ENCODE data around the gene SUCLG1.

SUCLG1 gene

DNA sequence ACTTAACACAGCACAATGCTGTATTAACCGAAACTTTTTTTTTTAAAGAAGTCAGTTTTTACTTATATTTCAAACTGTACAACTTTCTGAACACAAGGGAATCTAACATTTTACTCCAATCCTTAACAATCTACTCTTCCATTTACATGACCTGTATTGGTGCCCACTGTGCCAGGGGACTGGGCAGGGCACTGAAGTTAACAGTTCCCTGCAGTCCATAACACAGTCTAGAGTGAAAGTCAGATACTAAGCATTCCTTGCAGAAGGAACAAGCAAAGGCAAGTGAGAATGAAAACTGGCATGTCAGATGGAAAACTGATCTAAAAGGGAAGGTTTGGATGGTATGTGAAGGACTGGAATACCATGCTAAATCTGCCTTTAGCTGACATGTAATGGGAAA is 29.8 kb downstream of the SUCLG1 start:
- Histone ChIP-seq H3K9me3 (ENCODE audit: severe bottlenecking) (no peaks in the 10 kb centered on the region), H3K27me3 (ENCODE audit: insufficient read depth, poor library complexity, severe bottlenecking) (no peaks in the 10 kb centered on the region), H3K4me1 (ENCODE audit: insufficient read depth, poor library complexity, severe bottlenecking) (no peaks in the 10 kb centered on the region), H3K4me3 (ENCODE audit: severe bottlenecking) (no peak overlapping the region), H3K36me3 (ENCODE audit: low read depth) (peaks cover 51% of the 10 kb centered on the region), H3K27ac (ENCODE audit: poor library complexity, severe bottlenecking) (no peak overlapping the region)
- DNase-seq (ENCODE audit: low spot score) = no peak
- TF ChIP-seq, protein P1, sequence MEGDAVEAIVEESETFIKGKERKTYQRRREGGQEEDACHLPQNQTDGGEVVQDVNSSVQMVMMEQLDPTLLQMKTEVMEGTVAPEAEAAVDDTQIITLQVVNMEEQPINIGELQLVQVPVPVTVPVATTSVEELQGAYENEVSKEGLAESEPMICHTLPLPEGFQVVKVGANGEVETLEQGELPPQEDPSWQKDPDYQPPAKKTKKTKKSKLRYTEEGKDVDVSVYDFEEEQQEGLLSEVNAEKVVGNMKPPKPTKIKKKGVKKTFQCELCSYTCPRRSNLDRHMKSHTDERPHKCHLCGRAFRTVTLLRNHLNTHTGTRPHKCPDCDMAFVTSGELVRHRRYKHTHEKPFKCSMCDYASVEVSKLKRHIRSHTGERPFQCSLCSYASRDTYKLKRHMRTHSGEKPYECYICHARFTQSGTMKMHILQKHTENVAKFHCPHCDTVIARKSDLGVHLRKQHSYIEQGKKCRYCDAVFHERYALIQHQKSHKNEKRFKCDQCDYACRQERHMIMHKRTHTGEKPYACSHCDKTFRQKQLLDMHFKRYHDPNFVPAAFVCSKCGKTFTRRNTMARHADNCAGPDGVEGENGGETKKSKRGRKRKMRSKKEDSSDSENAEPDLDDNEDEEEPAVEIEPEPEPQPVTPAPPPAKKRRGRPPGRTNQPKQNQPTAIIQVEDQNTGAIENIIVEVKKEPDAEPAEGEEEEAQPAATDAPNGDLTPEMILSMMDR (IDR thresholded peaks at IDR 0.05; ENCODE audit: poor library complexity, severe bottlenecking) = no peak
- no peak for ATAC-seq (ENCODE audit: low read depth)

DNA sequence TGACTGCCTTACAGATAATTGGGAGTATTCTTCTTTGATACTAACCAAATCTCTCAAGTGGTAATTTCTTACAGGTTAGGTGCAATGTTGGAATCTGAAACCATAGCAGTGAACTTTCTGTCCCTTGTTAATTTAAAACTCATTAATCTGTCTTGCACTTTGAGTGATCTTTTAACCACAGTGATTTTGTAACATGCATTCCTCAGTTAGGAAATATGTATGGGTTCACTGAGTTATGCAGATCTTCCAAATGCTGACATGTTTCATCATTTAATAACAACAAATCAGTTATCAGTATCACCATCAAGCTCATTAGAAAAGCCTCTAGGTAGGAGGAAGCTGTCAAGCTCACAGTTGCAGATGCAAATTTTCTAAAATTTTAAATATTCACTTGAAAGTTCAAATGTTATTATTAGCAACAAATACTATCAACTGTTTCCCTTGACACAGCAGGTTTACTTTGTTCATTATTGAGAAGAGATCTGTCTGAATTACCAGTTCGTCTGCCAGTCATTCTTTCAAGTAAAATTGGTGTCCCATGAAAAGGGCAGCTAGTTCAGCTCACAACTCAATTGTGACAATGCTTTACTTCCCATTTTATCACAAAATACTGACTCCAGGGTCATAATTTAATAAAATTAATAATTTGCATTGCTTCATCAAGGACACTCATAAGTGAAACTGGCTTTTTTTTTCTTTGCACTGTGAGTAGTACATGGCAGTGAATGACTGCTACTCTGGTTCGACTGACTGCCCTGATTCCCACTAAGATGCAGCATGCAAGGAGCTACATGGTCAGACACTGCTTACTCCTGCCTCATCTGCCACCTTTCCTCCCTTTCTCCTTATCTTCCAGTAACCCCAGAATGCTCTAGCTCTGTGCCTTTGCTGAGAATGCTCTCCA is 31.6 kb downstream of the SUCLG1 start:
- TF ChIP-seq, protein P1 (IDR thresholded peaks at IDR 0.05; ENCODE audit: poor library complexity, severe bottlenecking) = no peak
- Histone ChIP-seq H3K27me3 (ENCODE audit: insufficient read depth, poor library complexity, severe bottlenecking) (no peaks in the 10 kb centered on the region), H3K9me3 (ENCODE audit: severe bottlenecking) (no peaks in the 10 kb centered on the region), H3K4me1 (ENCODE audit: insufficient read depth, poor library complexity, severe bottlenecking) (no peaks in the 10 kb centered on the region), H3K4me3 (ENCODE audit: severe bottlenecking) (no peak overlapping the region), H3K36me3 (ENCODE audit: low read depth) (peaks cover 58% of the 10 kb centered on the region), H3K27ac (ENCODE audit: poor library complexity, severe bottlenecking) (no peak overlapping the region)
- ATAC-seq (ENCODE audit: low read depth) (no peak), DNase-seq (ENCODE audit: low spot score) (no peak)

DNA sequence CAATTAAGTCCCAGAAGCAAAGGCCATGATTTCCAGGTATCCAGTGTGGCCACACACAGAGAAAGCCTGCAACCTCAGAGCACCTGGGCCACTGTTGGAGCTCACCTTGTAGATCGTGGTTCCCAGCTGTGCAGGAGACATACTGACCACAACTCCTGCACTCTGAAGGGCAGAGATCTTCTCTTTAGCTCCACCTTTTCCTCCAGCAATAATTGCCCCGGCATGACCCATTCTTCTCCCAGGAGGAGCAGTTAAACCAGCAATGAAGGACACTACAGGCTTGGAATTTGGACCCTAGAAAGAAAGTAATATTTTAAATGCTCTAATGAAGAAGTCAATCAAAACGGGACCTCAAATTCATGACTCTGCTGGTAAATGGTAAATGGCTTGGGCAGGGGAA is 33.8 kb downstream of the SUCLG1 start:
- TF ChIP-seq, protein P1 (IDR thresholded peaks at IDR 0.05; ENCODE audit: poor library complexity, severe bottlenecking) = no peak
- H3K27ac ChIP-seq (ENCODE audit: poor library complexity, severe bottlenecking) = no peak overlapping the region
- no peak overlapping the region for H3K4me3 ChIP-seq (ENCODE audit: severe bottlenecking)
- no peaks in the 10 kb centered on the region for H3K9me3 ChIP-seq (ENCODE audit: severe bottlenecking)
- ATAC-seq (ENCODE audit: low read depth) = no peak
- H3K27me3 ChIP-seq (ENCODE audit: insufficient read depth, poor library complexity, severe bottlenecking) = no peaks in the 10 kb centered on the region
- no peak for DNase-seq (ENCODE audit: low spot score)
- H3K36me3 ChIP-seq (ENCODE audit: low read depth) = peaks cover 36% of the 10 kb centered on the region
- no peaks in the 10 kb centered on the region for H3K4me1 ChIP-seq (ENCODE audit: insufficient read depth, poor library complexity, severe bottlenecking)

DNA sequence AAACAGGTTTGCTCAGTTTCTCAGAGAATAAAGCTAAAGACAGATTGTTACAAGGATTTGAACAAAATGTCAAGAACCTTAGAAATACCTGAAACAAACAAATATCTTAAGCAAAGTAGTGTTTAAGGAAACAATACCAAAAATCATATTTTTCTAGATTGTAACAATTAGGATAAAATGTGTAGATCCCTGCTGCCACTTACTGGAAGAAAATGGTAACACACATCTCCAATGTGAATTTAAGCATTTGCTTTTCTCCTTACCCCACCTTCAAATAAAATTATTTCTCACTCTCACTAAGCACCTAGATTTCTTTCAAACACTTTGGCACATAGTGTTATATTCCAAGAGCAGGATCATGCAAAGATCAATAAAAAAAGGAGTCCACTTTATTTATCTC is 34.9 kb downstream of the SUCLG1 start:
- peaks cover 30% of the 10 kb centered on the region for H3K36me3 ChIP-seq (ENCODE audit: low read depth)
- no peak for DNase-seq (ENCODE audit: low spot score)

More for the DNA sequence above, 34.9 kb downstream of the SUCLG1 start:
- H3K4me3 ChIP-seq (ENCODE audit: severe bottlenecking) = no peak overlapping the region
- H3K9me3 ChIP-seq (ENCODE audit: severe bottlenecking) = no peaks in the 10 kb centered on the region
- no peaks in the 10 kb centered on the region for H3K27me3 ChIP-seq (ENCODE audit: insufficient read depth, poor library complexity, severe bottlenecking)
- no peaks in the 10 kb centered on the region for H3K4me1 ChIP-seq (ENCODE audit: insufficient read depth, poor library complexity, severe bottlenecking)
- H3K27ac ChIP-seq (ENCODE audit: poor library complexity, severe bottlenecking) = no peak overlapping the region
- TF ChIP-seq, protein P1 (IDR thresholded peaks at IDR 0.05; ENCODE audit: poor library complexity, severe bottlenecking) = peak; percentile 61
- ATAC-seq (ENCODE audit: low read depth) = no peak

Measured in RWPE2 (cell line).